Measurements from ENCODE around the gene PSTPIP2. TPM values are rescaled to one million over a fixed set of nuclear protein-coding genes. Genes with fewer than 3 reads are reported as not detected.
A peak's percentile ranks its signal among the peaks of the same experiment; 100 is the strongest.
"Not testable (repeated sequence)": the region's sequence is repeated elsewhere in the genome, so short reads cannot be mapped to it uniquely, and the experiment has no call there.

PSTPIP2 gene
- total and polyA plus RNA-seq, 5 donors, result 1.5 to 4.0 (median 2.3) TPM

DNA sequence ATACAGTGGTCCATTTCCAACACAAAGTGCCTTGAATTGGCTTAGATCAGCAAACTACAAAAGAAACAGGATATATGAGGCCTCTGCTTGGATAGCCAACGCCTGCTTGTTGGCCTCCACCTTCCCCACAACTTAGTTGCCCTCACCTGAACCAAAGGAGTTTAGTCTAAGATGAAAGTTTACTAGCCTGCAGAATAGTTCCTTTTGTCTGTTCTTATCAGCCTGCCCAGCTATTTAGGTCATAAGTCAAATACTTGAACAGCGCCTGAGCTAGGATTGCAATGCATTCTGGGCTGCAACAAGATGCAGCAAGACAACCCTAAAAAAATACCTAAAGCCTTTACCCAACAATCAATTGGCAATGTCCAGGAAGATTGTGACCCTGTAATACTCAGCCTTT, 91.8 kb downstream of the PSTPIP2 start:
- Histone ChIP-seq H3K4me3 (ENCODE audit: low read length) (no peak overlapping the region), H3K4me1 (ENCODE audit: control insufficient read depth, insufficient read depth, low read length) (no peaks in the 10 kb centered on the region), H3K9me3 (ENCODE audit: control insufficient read depth, low read length) (no peaks in the 10 kb centered on the region), H3K27me3 (ENCODE audit: control insufficient read depth, insufficient read depth) (no peaks in the 10 kb centered on the region), H3K27ac (ENCODE audit: low read length) (no peak overlapping the region)
- ATAC-seq, result no peak
- DNase-seq, result no peak
- WGBS, result 61% methylated on average over 2 of the region's 2 CpGs
- intact Hi-C loops (cut with DNase I), result no loop called here

DNA sequence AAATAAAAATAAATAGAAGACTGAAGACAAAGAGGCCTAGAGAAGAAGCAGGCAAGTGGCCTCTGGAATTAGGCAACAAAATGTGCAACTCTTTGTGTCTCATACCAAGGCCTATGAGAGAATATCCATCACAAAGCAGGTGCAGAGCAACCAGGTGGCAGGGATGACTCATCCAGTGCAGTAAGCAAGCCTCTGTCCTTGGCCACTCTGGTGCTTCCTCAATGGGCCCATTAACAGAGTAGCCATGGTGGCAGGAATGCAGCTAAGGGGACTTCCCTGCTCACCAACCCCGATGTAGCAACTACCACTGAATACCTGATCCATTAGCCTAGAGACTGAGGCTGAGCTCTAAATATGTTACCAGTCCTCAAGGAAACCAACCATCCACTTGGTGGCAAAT, 94.0 kb downstream of the PSTPIP2 start:
- intact Hi-C loops (cut with DNase I), result loop anchor here in 2 of 4 donors (5.0 to 10.0 kb wide), 3 partner anchors 97 to 311 kb away; partner anchors contain the start of gene PSTPIP2 (in 1 of the 2)
- Histone ChIP-seq H3K27ac (ENCODE audit: low read length) (no peak overlapping the region), H3K4me1 (ENCODE audit: control insufficient read depth, insufficient read depth, low read length) (no peaks in the 10 kb centered on the region), H3K9me3 (ENCODE audit: control insufficient read depth, low read length) (no peaks in the 10 kb centered on the region), H3K4me3 (ENCODE audit: low read length) (no peak overlapping the region), H3K27me3 (ENCODE audit: control insufficient read depth, insufficient read depth) (no peaks in the 10 kb centered on the region)
- ATAC-seq, result no peak
- WGBS, result 91% methylated on average over 1 of the region's 1 CpG
- DNase-seq, result no peak

- H3K9me3 ChIP-seq (ENCODE audit: control insufficient read depth, low read length), result no peaks in the 10 kb centered on the region
- H3K27me3 ChIP-seq (ENCODE audit: control insufficient read depth, insufficient read depth), result no peaks in the 10 kb centered on the region
- intact Hi-C loops (cut with DNase I), result loop anchor here in 2 of 4 donors (5.0 to 10.0 kb wide), 3 partner anchors 98 to 310 kb away; partner anchors contain the start of gene PSTPIP2 (in 1 of the 2)
- H3K4me3 ChIP-seq (ENCODE audit: low read length), result no peak overlapping the region
- no peaks in the 10 kb centered on the region for H3K4me1 ChIP-seq (ENCODE audit: control insufficient read depth, insufficient read depth, low read length)
- no peak for ATAC-seq
- 77% methylated on average over 5 of the region's 5 CpGs for WGBS
- H3K27ac ChIP-seq (ENCODE audit: low read length), result no peak overlapping the region
- DNase-seq, result no peak
Observed at GRCh38 chr18:45976974-45977373, 95.1 kb downstream of the PSTPIP2 start.

GRCh38 chr18:45976566-45976965, 95.5 kb downstream of the PSTPIP2 start:
- Histone ChIP-seq H3K9me3 (ENCODE audit: control insufficient read depth, low read length) (no peaks in the 10 kb centered on the region), H3K27me3 (ENCODE audit: control insufficient read depth, insufficient read depth) (no peaks in the 10 kb centered on the region), H3K27ac (ENCODE audit: low read length) (no peak overlapping the region), H3K4me3 (ENCODE audit: low read length) (no peak overlapping the region), H3K4me1 (ENCODE audit: control insufficient read depth, insufficient read depth, low read length) (no peaks in the 10 kb centered on the region)
- DNase-seq (no peak), ATAC-seq (no peak)
- intact Hi-C loops (cut with DNase I), result loop anchor here in 2 of 4 donors (5.0 to 10.0 kb wide), 3 partner anchors 98 to 309 kb away; partner anchors contain the start of gene PSTPIP2 (in 1 of the 2)
- WGBS, result 24% methylated on average over 1 of the region's 1 CpG

GRCh38 chr18:45974088-45974536, 97.9 kb downstream of the PSTPIP2 start:
- WGBS, result 24% methylated on average over 5 of the region's 5 CpGs
- H3K9me3 ChIP-seq (ENCODE audit: control insufficient read depth, low read length), result no peaks in the 10 kb centered on the region
- no peaks in the 10 kb centered on the region for H3K27me3 ChIP-seq (ENCODE audit: control insufficient read depth, insufficient read depth)
- H3K4me1 ChIP-seq (ENCODE audit: control insufficient read depth, insufficient read depth, low read length), result no peaks in the 10 kb centered on the region
- H3K27ac ChIP-seq (ENCODE audit: low read length), result no peak overlapping the region
- ATAC-seq (peak; percentile 81 to 83), DNase-seq (peak in 2 of 3 donors; percentile 30 to 66)
- intact Hi-C loops (cut with DNase I), result loop anchor here in 2 of 4 donors (10.0 kb wide), 2 partner anchors 101 to 289 kb away; partner anchors contain the start of gene PSTPIP2 (in 1 of the 2)
- no peak overlapping the region for H3K4me3 ChIP-seq (ENCODE audit: low read length)

DNA sequence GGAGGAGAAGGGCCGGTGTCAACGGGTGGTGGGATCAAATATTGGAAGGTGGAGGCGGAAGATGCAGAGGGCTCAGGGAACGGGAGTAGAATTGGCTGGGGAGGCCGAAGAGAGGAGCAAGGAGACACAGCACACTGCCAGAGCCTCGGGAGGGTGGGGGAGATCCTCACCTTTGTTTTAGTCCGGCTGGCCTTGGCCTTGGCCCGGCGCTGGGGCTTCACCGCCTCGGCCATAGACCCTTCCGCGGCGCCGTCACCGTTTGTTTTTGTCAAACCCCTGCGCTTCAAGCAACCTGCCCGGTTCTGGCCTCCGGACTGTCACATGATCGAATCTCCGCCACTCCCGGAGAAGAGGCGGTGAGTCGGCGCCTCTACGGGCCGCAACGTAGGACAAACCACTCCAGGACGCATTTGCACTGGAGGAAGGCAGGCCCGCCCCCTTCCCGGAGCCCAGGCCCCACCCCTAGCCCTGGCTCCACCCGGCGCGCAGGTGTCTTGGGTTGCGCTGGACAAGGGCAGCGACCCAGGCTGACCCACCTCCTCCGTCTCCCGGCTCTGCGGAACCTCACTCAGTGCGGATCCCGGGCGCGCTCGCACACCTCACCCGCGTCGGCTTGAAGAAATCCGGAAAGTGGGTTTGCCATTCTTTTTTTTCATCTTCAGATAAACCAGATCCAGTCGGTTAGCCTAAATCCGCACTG, 104.9 kb downstream of the PSTPIP2 start, which contains the start of gene EPG5:
Gene EPG5 (minus strand): TSS at position 323 of the 700 bp plus-strand sequence. CDS start 90 bp downstream, at position 233.
- H3K9me3 ChIP-seq (ENCODE audit: control insufficient read depth, low read length), result no peaks in the 10 kb centered on the region
- no peaks in the 10 kb centered on the region for H3K27me3 ChIP-seq (ENCODE audit: control insufficient read depth, insufficient read depth)
- under 1% methylated on average over 50 of the region's 50 CpGs for WGBS
- intact Hi-C loops (cut with DNase I), result no loop called here
- H3K27ac ChIP-seq (ENCODE audit: low read length), result peak within 1 kb of the TSS; percentile 5
- no peaks in the 10 kb centered on the region for H3K4me1 ChIP-seq (ENCODE audit: control insufficient read depth, insufficient read depth, low read length)
- peak within 1 kb of the TSS; percentile 81 for H3K4me3 ChIP-seq (ENCODE audit: low read length)
- DNase-seq (peak; percentile 95 to 98 (median 97)), ATAC-seq (peak; percentile 99 to 100)

GRCh38 chr18:45964913-45965312, 107.1 kb downstream of the PSTPIP2 start:
- DNase-seq; H3K27me3 ChIP-seq (ENCODE audit: control insufficient read depth, insufficient read depth); H3K27ac ChIP-seq (ENCODE audit: low read length); H3K4me3 ChIP-seq (ENCODE audit: low read length); H3K4me1 ChIP-seq (ENCODE audit: control insufficient read depth, insufficient read depth, low read length); H3K9me3 ChIP-seq (ENCODE audit: control insufficient read depth, low read length); ATAC-seq; intact Hi-C loops (cut with DNase I): not testable (repeated sequence)
- 96% methylated on average over 5 of the region's 5 CpGs for WGBS

DNA sequence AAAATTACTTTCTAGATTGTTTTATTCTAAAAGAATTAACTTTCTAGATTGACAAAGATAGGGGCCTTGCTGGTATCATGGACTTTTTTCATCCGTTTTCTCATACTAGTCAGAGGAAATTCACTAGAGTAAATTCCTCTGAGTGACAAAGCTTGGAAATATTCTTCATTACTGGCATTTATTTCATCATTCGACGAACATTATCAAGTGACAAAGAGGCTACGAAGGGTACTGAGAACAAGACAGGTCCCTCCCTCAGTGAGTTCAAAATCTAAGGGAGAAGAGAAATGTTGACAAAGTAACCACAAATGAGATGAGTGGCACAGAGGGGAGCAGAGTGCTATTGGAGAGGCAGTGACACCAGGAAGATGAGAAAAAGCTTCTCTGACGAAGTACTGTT, 109.2 kb downstream of the PSTPIP2 start:
- no peak overlapping the region for H3K4me3 ChIP-seq (ENCODE audit: low read length)
- no peak for ATAC-seq
- no peaks in the 10 kb centered on the region for H3K27me3 ChIP-seq (ENCODE audit: control insufficient read depth, insufficient read depth)
- no peak overlapping the region for H3K27ac ChIP-seq (ENCODE audit: low read length)
- 76% methylated on average over 5 of the region's 5 CpGs for WGBS
- no peaks in the 10 kb centered on the region for H3K9me3 ChIP-seq (ENCODE audit: control insufficient read depth, low read length)
- DNase-seq, result no peak
- intact Hi-C loops (cut with DNase I), result no loop called here
- H3K4me1 ChIP-seq (ENCODE audit: control insufficient read depth, insufficient read depth, low read length), result no peaks in the 10 kb centered on the region

- Histone ChIP-seq H3K4me3 (ENCODE audit: low read length) (no peak overlapping the region), H3K4me1 (ENCODE audit: control insufficient read depth, insufficient read depth, low read length) (no peaks in the 10 kb centered on the region), H3K27ac (ENCODE audit: low read length) (no peak overlapping the region), H3K27me3 (ENCODE audit: control insufficient read depth, insufficient read depth) (no peaks in the 10 kb centered on the region), H3K9me3 (ENCODE audit: control insufficient read depth, low read length) (no peaks in the 10 kb centered on the region)
- intact Hi-C loops (cut with DNase I), result no loop called here
- 63% methylated on average over 2 of the region's 2 CpGs for WGBS
- DNase-seq, result no peak
- ATAC-seq, result no peak
Observed at GRCh38 chr18:45962461-45962860, 109.6 kb downstream of the PSTPIP2 start.

- not testable (repeated sequence) for H3K4me1 ChIP-seq (ENCODE audit: control insufficient read depth, insufficient read depth, low read length)
- intact Hi-C loops (cut with DNase I), result loop anchor here in 1 of 4 donors (10.0 kb wide), 1 partner anchor 65 kb away; no protein-coding TSS in a partner anchor
Observed at GRCh38 chr18:45959484-45959883, 112.6 kb downstream of the PSTPIP2 start.

DNA sequence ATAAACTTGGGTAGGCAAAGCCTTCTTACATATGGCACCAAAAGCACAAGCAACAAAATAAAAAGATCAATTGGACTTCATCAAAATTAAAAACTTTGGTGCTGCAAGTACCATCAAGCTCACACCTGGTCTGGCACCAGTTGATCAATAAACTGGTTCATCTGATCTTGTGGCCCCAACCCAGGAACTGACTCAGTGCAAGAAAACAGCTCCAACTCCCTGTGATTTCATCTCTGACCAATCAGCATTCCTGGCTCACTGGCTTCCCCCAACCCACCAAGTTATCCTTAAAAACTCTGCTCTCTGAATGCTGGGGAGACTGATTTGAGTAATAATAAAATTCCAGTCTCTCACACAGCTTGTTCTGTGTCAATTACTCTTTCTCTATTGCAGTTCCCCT, 113.3 kb downstream of the PSTPIP2 start:
- intact Hi-C loops (cut with DNase I), result loop anchor here in 1 of 4 donors (10.0 kb wide), 1 partner anchor 64 kb away; no protein-coding TSS in a partner anchor
- Histone ChIP-seq H3K9me3 (ENCODE audit: control insufficient read depth, low read length) (no peaks in the 10 kb centered on the region), H3K4me3 (ENCODE audit: low read length) (no peak overlapping the region), H3K27me3 (ENCODE audit: control insufficient read depth, insufficient read depth) (no peaks in the 10 kb centered on the region), H3K4me1 (ENCODE audit: control insufficient read depth, insufficient read depth, low read length) (no peaks in the 10 kb centered on the region), H3K27ac (ENCODE audit: low read length) (no peak overlapping the region)
- no peak for DNase-seq
- ATAC-seq, result no peak

More at GRCh38 chr18:45959484-45959883, 112.6 kb downstream of the PSTPIP2 start:
- H3K27me3 ChIP-seq (ENCODE audit: control insufficient read depth, insufficient read depth); H3K9me3 ChIP-seq (ENCODE audit: control insufficient read depth, low read length); H3K4me3 ChIP-seq (ENCODE audit: low read length); ATAC-seq; DNase-seq; H3K27ac ChIP-seq (ENCODE audit: low read length): not testable (repeated sequence)
- WGBS, result 98% methylated on average over 7 of the region's 7 CpGs
